NT2/D1 (cell line): ENCODE results near the gene FZD4.
"Not testable (repeated sequence)": the region's sequence is repeated elsewhere in the genome, so short reads cannot be mapped to it uniquely, and the experiment has no call there.

Experiments used
- DNase-seq: peaks from one replicate; pipeline ENCODE4 v3.0.0-alpha.2; 2011; ENCODE audit warnings: low read depth, low spot score
- H3K27me3 ChIP-seq: 2 replicates; pipeline ENCODE4 v1.6.0; 2011; ENCODE audit warnings: mild to moderate bottlenecking; ENCODE audit not compliant: insufficient read length, insufficient read depth
- H3K36me3 ChIP-seq: 2 replicates; pipeline ENCODE4 v1.6.1; 2011; ENCODE audit warnings: mild to moderate bottlenecking, low read length, mixed read lengths; ENCODE audit not compliant: insufficient read depth, insufficient read length
- H3K4me1 ChIP-seq: 2 replicates; pipeline ENCODE4 v1.5.1; 2011; ENCODE audit not compliant: insufficient read depth, insufficient read length
- H3K4me3 ChIP-seq: 2 replicates; pipeline ENCODE4 v1.5.1; 2011; ENCODE audit warnings: low read depth; ENCODE audit not compliant: insufficient read length
- H3K9ac ChIP-seq: 2 replicates; pipeline ENCODE4 v1.6.0; 2011; ENCODE audit warnings: low read depth; ENCODE audit not compliant: insufficient read length
- H3K9me3 ChIP-seq: 2 replicates; pipeline ENCODE4 v1.5.1; 2011; ENCODE audit warnings: mild to moderate bottlenecking, low read length; ENCODE audit not compliant: insufficient read depth
- SUZ12 ChIP-seq: IDR thresholded peaks from 2 replicates; pipeline ENCODE4 v1.6.1; 2011; ENCODE audit not compliant: insufficient read length, insufficient read depth; ENCODE audit errors: extremely low read depth
- YY1 ChIP-seq: IDR thresholded peaks from 2 replicates; pipeline ENCODE4 v1.6.1; 2011; ENCODE audit not compliant: insufficient read length, insufficient read depth
- ZNF274 ChIP-seq: IDR thresholded peaks from 2 replicates; pipeline ENCODE4 v1.6.1; 2011; ENCODE audit warnings: mild to moderate bottlenecking, low read depth, low read length

FZD4 gene

DNA sequence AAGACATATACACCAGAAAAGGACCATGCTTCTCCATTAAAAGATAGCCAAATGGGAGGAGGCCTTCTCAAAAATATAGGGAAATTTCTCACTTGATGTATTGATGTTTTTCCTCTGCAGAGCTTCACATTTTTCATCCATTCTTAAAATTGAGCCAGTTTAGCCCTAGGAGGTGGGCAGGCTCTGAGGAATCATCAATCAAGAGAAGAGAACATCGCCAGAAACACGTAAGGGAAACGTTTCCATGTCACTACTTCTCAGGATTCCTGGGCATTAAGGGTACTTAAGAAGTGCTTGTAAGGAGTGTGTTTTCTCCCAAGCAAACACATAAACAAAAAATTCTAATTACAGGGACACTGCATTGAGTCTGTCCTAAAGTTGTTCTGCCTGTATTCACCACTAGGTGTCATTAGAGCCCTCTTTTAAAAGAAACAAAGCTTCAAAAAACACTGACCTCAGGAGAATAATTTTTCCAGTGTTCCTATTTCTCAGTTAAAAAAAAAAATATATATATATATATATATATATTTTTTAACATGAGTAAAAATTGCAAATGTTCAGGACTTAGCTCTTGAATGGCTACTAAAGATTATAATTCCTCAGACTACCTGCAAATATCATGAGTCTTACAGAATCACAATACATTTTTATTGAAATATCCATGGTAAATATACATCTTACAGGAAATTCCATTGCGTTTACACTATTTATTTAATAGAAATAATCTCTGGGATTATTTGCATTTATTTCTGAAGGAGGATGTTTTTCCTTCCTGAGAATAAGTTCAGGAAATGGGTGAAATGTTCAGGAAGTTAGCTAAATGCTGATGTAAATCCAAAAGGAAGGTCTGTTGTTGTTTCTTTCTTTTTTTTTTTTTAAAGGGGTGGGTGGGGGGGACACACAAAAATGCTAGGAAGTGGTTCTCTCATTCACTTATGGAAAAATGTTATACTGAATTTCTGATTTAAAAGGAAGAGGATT, 16.0 kb downstream of the FZD4 start:
- no peak overlapping the region for H3K4me3 ChIP-seq
- TF ChIP-seq YY1, result no peak
- no peak for TF ChIP-seq SUZ12
- no peak for TF ChIP-seq ZNF274
- no peaks in the 10 kb centered on the region for H3K36me3 ChIP-seq
- peaks cover 5% of the 10 kb centered on the region for H3K4me1 ChIP-seq
- DNase-seq, result no peak
- no peaks in the 10 kb centered on the region for H3K27me3 ChIP-seq
- H3K9ac ChIP-seq, result no peak overlapping the region
- H3K9me3 ChIP-seq, result no peaks in the 10 kb centered on the region

DNA sequence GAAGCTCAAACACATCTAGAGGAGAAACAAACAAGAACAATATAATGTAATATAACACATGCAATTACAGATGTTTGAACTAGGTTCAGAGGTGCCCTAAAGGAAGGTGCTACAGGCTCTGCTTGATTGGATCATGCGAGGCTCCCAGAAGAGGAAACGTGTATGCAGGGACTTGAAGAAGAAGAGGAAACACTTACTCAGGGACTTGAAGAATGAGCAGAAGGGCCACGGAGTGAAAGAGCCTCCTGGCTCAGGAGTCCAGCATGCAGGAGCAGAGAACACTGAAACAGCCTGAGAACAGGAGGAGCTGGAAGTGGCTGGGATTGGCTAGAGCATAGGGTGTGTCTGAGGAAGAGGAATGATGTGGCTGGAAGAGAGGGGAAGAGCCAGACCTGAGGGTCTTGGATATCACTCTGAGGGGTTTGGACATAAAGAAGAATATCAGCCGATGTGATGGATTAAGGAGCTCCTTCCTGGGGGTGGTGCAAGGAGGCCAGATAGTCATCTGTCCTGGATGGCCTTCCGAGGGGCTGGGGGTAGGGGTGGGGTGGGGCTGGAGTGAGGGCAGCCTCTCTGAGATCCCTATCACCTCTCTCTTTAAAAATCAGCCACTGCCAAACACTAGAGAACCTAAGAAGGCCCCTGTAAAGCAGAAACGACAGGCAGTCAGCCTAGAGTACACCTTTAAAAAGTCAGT, 16.8 kb downstream of the FZD4 start:
- TF ChIP-seq SUZ12, result no peak
- no peak for TF ChIP-seq YY1
- no peak for TF ChIP-seq ZNF274

DNA sequence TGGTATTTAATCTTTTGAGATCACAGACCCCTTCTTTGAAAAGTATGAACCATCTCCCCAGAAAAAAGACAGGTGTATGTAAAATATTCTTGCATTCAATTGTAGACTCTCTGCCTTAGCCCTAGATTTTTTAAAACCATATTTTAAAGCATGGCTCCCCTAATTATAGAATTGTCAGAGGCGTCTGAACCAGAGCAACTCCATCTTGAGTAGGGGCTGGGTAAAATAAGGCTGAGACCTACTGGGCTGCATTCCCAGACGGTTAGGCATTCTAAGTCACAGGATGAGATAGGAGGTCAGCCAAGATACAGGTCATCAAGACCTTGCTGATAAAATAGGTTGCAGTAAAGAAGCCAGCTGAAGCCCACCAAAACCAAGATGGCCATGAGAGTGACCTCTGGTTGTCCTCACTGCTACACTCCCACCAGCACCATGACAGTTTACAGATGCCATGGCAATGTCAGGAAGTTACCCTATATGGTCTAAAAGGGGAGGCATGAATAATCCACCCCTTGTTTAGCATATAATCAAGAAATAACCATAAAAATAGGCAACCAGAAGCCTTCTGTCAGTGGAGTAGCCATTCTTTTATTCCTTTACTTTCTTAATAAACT, 17.9 kb downstream of the FZD4 start:
- H3K4me3 ChIP-seq, DNase-seq, H3K9ac ChIP-seq, H3K36me3 ChIP-seq, H3K4me1 ChIP-seq, H3K27me3 ChIP-seq, H3K9me3 ChIP-seq: not testable (repeated sequence)

More for the DNA sequence above, 16.8 kb downstream of the FZD4 start:
- H3K4me3 ChIP-seq, result no peak overlapping the region
- no peaks in the 10 kb centered on the region for H3K27me3 ChIP-seq
- no peak for DNase-seq
- no peak overlapping the region for H3K9ac ChIP-seq
- no peaks in the 10 kb centered on the region for H3K36me3 ChIP-seq
- H3K9me3 ChIP-seq, result no peaks in the 10 kb centered on the region
- peaks cover 5% of the 10 kb centered on the region for H3K4me1 ChIP-seq

DNA sequence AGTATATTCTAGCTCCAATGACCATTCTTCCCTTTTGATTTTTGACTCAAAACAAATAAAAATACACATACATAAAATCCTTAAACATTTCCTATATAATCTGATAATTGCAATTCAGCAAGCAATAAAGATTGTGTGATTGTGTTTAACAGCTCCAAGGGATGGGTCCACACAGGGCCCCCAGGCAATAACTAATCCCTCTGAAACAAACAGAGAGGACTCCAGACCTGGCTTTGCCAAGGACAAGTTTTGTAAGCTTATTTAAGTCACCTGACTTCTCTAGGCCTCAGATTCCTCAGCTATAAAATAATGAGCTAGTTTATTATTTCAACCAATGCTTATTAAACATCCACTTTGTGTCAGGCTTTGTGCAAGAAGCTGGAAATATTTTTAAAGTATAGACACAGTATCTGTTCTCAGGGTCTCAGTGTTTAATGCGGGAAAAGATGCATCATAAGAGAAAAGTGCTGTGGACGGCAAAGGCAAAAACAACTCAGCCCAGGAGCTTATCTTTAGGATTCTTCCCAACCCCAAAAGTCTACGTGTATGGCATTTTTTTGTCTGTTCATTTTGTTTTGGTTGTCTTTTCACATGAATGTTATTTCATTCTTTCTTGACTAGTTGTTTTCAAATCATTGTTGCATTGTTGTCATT, 20.1 kb downstream of the FZD4 start:
- peaks cover 1% of the 10 kb centered on the region for H3K4me1 ChIP-seq
- H3K9ac ChIP-seq, result no peak overlapping the region
- no peak for DNase-seq
- no peaks in the 10 kb centered on the region for H3K27me3 ChIP-seq
- no peak overlapping the region for H3K4me3 ChIP-seq
- H3K9me3 ChIP-seq, result no peaks in the 10 kb centered on the region
- TF ChIP-seq SUZ12, result no peak
- TF ChIP-seq YY1, result no peak
- no peak for TF ChIP-seq ZNF274
- no peaks in the 10 kb centered on the region for H3K36me3 ChIP-seq

DNA sequence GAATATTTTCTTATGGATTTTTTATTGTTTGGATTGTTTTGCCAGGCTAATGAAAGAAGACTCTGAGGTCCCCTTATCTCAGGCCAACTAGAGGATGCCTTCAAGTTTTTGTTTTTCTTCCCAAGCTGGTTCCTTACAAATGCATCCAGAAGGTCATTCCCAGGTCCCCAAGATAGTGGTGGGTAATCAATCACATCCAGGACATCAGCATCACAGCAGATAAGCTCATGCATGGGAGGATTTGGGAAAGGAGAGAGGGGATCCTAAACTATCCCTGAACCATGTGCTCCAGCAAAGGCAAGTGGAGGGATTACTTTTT, 20.7 kb downstream of the FZD4 start:
- no peak for TF ChIP-seq SUZ12
- no peak for TF ChIP-seq YY1
- TF ChIP-seq ZNF274, result no peak
- H3K9ac ChIP-seq, result no peak overlapping the region
- no peak for DNase-seq
- no peaks in the 10 kb centered on the region for H3K36me3 ChIP-seq
- H3K4me1 ChIP-seq, result no peaks in the 10 kb centered on the region
- no peaks in the 10 kb centered on the region for H3K9me3 ChIP-seq
- no peak overlapping the region for H3K4me3 ChIP-seq
- no peaks in the 10 kb centered on the region for H3K27me3 ChIP-seq

DNA sequence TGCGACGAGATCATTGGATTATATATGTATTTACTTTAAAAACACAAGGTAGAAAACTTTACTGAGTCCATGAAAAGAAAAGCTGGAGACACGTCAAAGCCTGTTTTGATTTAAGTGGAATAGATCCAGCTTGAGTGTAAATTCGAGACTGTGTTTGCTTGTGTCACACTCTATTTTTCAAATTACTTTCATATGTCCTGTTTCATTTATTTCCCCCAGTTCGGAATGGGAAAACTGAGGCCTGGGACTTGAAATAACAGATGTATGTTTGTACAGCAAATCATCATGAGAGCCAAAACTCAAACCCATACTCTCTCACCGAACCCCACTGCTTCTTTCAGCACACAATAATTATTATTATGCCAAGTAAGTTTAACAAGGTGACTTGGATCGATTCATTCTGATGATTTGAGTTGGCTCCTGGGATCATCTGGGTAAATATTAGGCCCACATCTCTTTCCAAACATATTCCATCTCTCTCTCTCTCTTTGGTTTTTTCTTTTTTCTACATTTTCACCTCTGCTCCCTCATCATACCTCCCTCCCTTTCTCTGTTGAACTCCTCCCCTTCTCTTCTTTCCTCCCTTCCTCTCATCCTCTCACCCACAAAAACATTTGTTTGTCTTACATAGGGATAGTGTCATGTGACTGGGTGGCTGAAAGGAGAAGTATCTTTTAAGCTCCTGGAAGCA, 21.2 kb downstream of the FZD4 start:
- H3K4me1 ChIP-seq, result no peaks in the 10 kb centered on the region
- no peak overlapping the region for H3K9ac ChIP-seq
- no peaks in the 10 kb centered on the region for H3K27me3 ChIP-seq
- H3K9me3 ChIP-seq, result no peaks in the 10 kb centered on the region
- H3K36me3 ChIP-seq, result no peaks in the 10 kb centered on the region
- no peak for DNase-seq
- no peak overlapping the region for H3K4me3 ChIP-seq
- no peak for TF ChIP-seq ZNF274
- no peak for TF ChIP-seq YY1
- no peak for TF ChIP-seq SUZ12
